RWPE2 (cell line): Measurements from ENCODE around the gene DOCK3.
A peak's percentile ranks its signal among the peaks of the same experiment; 100 is the strongest.

Source experiments
- ATAC-seq: fragments of 200-7000 bp; cut with Tn5 transposase; 3 replicates; pipeline ENCODE4 v1.9.1; 2021; ENCODE audit warnings: low read depth
- DNase-seq: peaks from one replicate; pipeline ENCODE4 v3.0.0-alpha.2; 2020; ENCODE audit warnings: low spot score
- H3K27ac ChIP-seq: fragments of 450-650 bp; 2 replicates; pipeline ENCODE4 v1.5.1; 2017; ENCODE audit warnings: mild to moderate bottlenecking; ENCODE audit not compliant: poor library complexity, severe bottlenecking
- H3K27me3 ChIP-seq: fragments of 250-450 bp; sonication (Bioruptor Pico); 2 replicates; pipeline ENCODE4 v1.5.1; 2021; ENCODE audit warnings: mild to moderate bottlenecking, moderate library complexity; ENCODE audit not compliant: insufficient read depth, poor library complexity, severe bottlenecking
- H3K36me3 ChIP-seq: fragments of 250-450 bp; sonication (Bioruptor Pico); 2 replicates; pipeline ENCODE4 v1.5.1; 2020; ENCODE audit warnings: low read depth, mild to moderate bottlenecking, moderate library complexity
- H3K4me1 ChIP-seq: fragments of 250-450 bp; sonication (Bioruptor Pico); 2 replicates; pipeline ENCODE4 v1.5.1; 2021; ENCODE audit warnings: mild to moderate bottlenecking, moderate library complexity; ENCODE audit not compliant: insufficient read depth, poor library complexity, severe bottlenecking
- H3K4me3 ChIP-seq: fragments of 250-450 bp; sonication (Bioruptor Pico); 2 replicates; pipeline ENCODE4 v1.5.1; 2021; ENCODE audit warnings: mild to moderate bottlenecking, moderate library complexity; ENCODE audit not compliant: severe bottlenecking
- H3K9me3 ChIP-seq: fragments of 250-450 bp; sonication (Bioruptor Pico); 2 replicates; pipeline ENCODE4 v1.5.1; 2021; ENCODE audit warnings: mild to moderate bottlenecking, moderate library complexity; ENCODE audit not compliant: severe bottlenecking
- TF ChIP-seq, protein P1 (sequence below): fragments of 450-650 bp; IDR thresholded peaks from one replicate; pipeline ENCODE4 v1.5.1; 2017; ENCODE audit warnings: mild to moderate bottlenecking, moderate library complexity; ENCODE audit not compliant: poor library complexity, severe bottlenecking

The DOCK3 gene, protein sequence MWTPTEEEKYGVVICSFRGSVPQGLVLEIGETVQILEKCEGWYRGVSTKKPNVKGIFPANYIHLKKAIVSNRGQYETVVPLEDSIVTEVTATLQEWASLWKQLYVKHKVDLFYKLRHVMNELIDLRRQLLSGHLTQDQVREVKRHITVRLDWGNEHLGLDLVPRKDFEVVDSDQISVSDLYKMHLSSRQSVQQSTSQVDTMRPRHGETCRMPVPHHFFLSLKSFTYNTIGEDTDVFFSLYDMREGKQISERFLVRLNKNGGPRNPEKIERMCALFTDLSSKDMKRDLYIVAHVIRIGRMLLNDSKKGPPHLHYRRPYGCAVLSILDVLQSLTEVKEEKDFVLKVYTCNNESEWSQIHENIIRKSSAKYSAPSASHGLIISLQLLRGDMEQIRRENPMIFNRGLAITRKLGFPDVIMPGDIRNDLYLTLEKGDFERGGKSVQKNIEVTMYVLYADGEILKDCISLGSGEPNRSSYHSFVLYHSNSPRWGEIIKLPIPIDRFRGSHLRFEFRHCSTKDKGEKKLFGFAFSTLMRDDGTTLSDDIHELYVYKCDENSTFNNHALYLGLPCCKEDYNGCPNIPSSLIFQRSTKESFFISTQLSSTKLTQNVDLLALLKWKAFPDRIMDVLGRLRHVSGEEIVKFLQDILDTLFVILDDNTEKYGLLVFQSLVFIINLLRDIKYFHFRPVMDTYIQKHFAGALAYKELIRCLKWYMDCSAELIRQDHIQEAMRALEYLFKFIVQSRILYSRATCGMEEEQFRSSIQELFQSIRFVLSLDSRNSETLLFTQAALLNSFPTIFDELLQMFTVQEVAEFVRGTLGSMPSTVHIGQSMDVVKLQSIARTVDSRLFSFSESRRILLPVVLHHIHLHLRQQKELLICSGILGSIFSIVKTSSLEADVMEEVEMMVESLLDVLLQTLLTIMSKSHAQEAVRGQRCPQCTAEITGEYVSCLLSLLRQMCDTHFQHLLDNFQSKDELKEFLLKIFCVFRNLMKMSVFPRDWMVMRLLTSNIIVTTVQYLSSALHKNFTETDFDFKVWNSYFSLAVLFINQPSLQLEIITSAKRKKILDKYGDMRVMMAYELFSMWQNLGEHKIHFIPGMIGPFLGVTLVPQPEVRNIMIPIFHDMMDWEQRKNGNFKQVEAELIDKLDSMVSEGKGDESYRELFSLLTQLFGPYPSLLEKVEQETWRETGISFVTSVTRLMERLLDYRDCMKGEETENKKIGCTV (N-terminal part only)

DNA sequence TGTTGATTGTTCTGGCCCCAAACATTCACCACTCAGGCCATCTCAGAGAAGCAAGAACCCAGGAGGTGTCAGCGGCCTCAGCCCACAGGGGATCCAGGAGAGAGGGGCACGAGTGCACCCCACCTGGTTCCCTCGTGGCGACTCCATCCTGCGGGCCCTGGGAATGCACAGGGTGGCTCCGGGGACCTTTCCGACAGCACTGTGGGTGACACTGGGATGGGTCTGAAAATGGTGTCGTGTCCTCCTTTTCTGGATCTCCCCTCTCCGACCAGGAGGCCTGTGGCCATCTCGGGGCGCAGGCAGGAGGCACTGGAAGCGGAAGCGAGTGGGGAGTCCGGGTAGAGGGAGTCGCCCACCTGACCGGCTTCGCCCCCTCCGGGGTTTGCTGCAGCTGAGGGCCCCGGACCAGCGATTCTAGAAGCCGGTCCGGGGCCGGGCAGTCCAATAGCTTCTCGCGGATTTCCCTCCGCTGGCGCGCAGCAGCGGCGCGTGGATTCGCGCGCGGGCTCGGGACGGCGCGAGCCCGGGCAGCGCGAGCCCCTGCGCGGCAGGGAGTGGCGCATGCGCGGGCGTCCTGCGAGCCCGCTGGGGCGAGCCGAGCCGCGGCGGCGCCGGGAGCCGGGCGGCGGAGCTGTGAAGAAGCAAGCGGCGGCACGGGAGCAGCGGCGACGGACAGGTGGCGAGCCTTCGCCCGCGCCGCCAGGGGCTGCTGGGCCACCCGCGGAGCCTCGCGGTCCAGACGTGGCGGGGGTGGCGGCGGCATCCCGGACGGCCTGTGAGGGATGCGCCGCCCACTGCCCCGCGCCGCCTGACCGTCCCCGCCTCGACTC, at the start of gene DOCK3:
Gene DOCK3, plus strand, starts transcription at position 579 of the 830 bp plus-strand sequence. CDS start 337 bp downstream, outside the sequence.
- no peaks in the 10 kb centered on the region for H3K9me3 ChIP-seq
- no peaks in the 10 kb centered on the region for H3K4me1 ChIP-seq
- DNase-seq (no peak), ATAC-seq (peak; percentile 73)
- no peaks in the 10 kb centered on the region for H3K36me3 ChIP-seq
- H3K27me3 ChIP-seq, result peaks cover 86% of the 10 kb centered on the region
- H3K4me3 ChIP-seq, result peak within 1 kb of the TSS; percentile 33
- TF ChIP-seq, protein P1, sequence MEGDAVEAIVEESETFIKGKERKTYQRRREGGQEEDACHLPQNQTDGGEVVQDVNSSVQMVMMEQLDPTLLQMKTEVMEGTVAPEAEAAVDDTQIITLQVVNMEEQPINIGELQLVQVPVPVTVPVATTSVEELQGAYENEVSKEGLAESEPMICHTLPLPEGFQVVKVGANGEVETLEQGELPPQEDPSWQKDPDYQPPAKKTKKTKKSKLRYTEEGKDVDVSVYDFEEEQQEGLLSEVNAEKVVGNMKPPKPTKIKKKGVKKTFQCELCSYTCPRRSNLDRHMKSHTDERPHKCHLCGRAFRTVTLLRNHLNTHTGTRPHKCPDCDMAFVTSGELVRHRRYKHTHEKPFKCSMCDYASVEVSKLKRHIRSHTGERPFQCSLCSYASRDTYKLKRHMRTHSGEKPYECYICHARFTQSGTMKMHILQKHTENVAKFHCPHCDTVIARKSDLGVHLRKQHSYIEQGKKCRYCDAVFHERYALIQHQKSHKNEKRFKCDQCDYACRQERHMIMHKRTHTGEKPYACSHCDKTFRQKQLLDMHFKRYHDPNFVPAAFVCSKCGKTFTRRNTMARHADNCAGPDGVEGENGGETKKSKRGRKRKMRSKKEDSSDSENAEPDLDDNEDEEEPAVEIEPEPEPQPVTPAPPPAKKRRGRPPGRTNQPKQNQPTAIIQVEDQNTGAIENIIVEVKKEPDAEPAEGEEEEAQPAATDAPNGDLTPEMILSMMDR, result no peak
- no peak within 1 kb of the TSS for H3K27ac ChIP-seq

DNA sequence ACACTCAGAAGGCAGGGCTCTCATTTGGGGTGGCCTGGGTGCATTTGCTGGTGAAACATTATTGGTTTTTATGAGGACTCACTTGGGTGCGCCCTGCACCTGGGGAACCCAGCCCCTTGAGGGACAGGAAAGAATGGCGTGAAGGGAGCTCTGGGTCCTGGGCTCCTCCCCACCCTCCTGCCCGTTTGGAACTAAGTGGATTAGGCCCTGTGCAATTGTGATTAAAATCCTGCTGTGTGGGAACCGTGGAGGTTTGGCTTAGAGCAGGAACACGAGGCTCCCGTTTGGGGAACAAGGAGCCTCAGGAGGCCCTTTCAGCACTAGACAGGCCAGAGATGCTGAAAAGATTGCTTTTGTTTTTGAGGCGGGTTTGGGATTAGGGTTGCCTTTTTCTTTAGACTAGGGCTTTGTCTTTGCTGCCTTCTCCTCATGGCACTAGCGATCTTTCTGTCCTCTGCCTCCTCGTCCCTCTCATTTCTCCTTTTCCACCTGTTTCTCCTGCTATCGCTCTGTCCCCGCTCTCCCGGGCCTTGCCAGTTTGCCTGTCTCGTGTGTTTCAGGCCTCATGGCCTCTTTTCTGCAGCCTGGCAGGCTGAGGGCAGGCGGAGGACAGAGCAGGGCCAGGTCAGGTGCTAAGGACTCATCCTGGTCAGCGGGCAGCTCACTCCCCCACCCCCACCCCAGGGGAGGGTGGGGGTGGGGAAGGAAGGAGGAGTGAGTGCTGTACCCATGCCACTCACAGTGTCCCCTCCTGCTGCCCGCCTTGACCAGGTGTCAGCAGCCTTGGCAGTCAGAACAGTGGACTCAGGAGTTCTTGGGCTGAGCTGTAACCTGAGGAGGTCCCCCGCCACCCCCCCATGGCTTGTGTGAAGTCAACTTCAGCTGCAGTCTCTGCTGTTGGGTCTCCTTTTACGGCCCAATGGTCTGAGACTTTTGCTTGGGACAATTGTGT, 49.2 kb upstream of the DOCK3 start:
- DNase-seq, result no peak
- no peaks in the 10 kb centered on the region for H3K27me3 ChIP-seq
- no peak overlapping the region for H3K4me3 ChIP-seq
- H3K27ac ChIP-seq, result peak overlapping the region; percentile 70
- no peaks in the 10 kb centered on the region for H3K9me3 ChIP-seq
- TF ChIP-seq, protein P1, result no peak
- H3K4me1 ChIP-seq, result peaks cover 45% of the 10 kb centered on the region
- H3K36me3 ChIP-seq, result peaks cover 22% of the 10 kb centered on the region; the same call in 1 of the 2 replicates
- no peak for ATAC-seq

DNA sequence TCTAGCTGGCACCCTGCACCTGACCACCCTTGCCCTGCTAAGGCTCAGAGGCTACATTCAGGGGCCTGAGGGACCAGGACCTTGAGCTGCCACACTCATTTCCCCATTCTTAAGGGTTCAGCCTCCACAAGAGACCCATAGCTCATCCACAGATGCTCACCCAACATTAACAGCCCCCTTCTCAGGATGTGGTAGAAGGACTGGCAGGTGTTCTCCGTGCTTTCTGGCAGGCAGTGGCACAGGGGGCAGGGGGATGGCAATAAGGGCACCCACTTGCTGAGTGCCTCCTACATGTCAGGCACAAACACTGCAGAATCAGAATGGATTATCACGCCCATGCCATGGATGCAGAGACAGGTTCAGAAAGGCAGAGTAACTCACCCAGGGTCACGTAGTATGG, 48.3 kb upstream of the DOCK3 start:
- H3K27me3 ChIP-seq, result no peaks in the 10 kb centered on the region
- ATAC-seq (no peak), DNase-seq (no peak)
- no peak overlapping the region for H3K4me3 ChIP-seq
- H3K9me3 ChIP-seq, result no peaks in the 10 kb centered on the region
- H3K36me3 ChIP-seq, result peaks cover 20% of the 10 kb centered on the region; the same call in 1 of the 2 replicates
- H3K4me1 ChIP-seq, result peaks cover 51% of the 10 kb centered on the region
- TF ChIP-seq, protein P1, result no peak
- peak overlapping the region; percentile 70 for H3K27ac ChIP-seq
